ENCODE data around the gene MRPS5.
"Not testable (repeated sequence)": the region's sequence is repeated elsewhere in the genome, so short reads cannot be mapped to it uniquely, and the experiment has no call there.

Gene MRPS5

GRCh38 chr2:95121407-95122196, at the start of gene MRPS5:
Gene MRPS5, minus strand, starts transcription at chr2:95121808. Its CDS starts 17 bp downstream, at chr2:95121791.
- DNase-seq, result peak; percentile 44 to 77

GRCh38 chr2:95166065-95166763, 44.6 kb upstream of the MRPS5 start:
- no peak for DNase-seq

- DNase-seq, result peak; percentile 97 to 98
These were observed 43.9 kb upstream of the MRPS5 start, which contains the start of gene ZNF2 for GRCh38 chr2:95165371-95166064. Gene ZNF2, plus strand, starts transcription at chr2:95165809. Its CDS starts 10,418 bp downstream, at chr2:95176227.

- DNase-seq, result no peak
These were observed 43.4 kb upstream of the MRPS5 start for GRCh38 chr2:95165030-95165370.

- peak; percentile 29 to 64 for DNase-seq
These were observed 38.3 kb upstream of the MRPS5 start, which contains the start of gene ZNF514 for GRCh38 chr2:95159690-95160449. Gene ZNF514, minus strand, starts transcription at chr2:95159848. Its CDS starts 6,595 bp downstream, at chr2:95153253.

GRCh38 chr2:95158891-95159619, 37.4 kb upstream of the MRPS5 start:
- DNase-seq, result peak; percentile 10 to 18

- no peak for DNase-seq
These were observed 36.8 kb upstream of the MRPS5 start for GRCh38 chr2:95158441-95158840.

- no peak for DNase-seq
These were observed 27.9 kb upstream of the MRPS5 start for GRCh38 chr2:95149397-95149984.

- DNase-seq, result no peak
These were observed 22.2 kb upstream of the MRPS5 start for GRCh38 chr2:95143838-95144237.

- DNase-seq, result no peak
These were observed 17.1 kb upstream of the MRPS5 start for GRCh38 chr2:95138702-95139101.

- no peak for DNase-seq
These were observed 566 bp upstream of the MRPS5 start for GRCh38 chr2:95122197-95122551.

- DNase-seq, result no peak
These were observed 558 bp downstream of the MRPS5 start for GRCh38 chr2:95121093-95121406.

GRCh38 chr2:95115418-95115817, 6.2 kb downstream of the MRPS5 start:
- peak; percentile 65 to 72 for DNase-seq

GRCh38 chr2:95113464-95113863, 8.1 kb downstream of the MRPS5 start:
- DNase-seq, result no peak

GRCh38 chr2:95110395-95110794, 11.2 kb downstream of the MRPS5 start:
- no peak for DNase-seq

- no peak for DNase-seq
These were observed 12.3 kb downstream of the MRPS5 start for GRCh38 chr2:95109260-95109659.

GRCh38 chr2:95106081-95106480, 15.5 kb downstream of the MRPS5 start:
- DNase-seq, result no peak

- no peak for DNase-seq
These were observed 17.0 kb downstream of the MRPS5 start for GRCh38 chr2:95104606-95105005.

GRCh38 chr2:95099910-95100309, 21.7 kb downstream of the MRPS5 start:
- DNase-seq, result no peak

GRCh38 chr2:95098273-95098672, 23.3 kb downstream of the MRPS5 start:
- not testable (repeated sequence) for DNase-seq

GRCh38 chr2:95091885-95092555, 29.6 kb downstream of the MRPS5 start:
- no peak for DNase-seq
